ENCODE data around the gene THRB. TPM values are rescaled to one million over a fixed set of nuclear protein-coding genes. Genes with fewer than 3 reads are reported as not detected.

Gene THRB
- total RNA-seq, 1 experiment from 2014 or later, result 5.8 TPM

DNA sequence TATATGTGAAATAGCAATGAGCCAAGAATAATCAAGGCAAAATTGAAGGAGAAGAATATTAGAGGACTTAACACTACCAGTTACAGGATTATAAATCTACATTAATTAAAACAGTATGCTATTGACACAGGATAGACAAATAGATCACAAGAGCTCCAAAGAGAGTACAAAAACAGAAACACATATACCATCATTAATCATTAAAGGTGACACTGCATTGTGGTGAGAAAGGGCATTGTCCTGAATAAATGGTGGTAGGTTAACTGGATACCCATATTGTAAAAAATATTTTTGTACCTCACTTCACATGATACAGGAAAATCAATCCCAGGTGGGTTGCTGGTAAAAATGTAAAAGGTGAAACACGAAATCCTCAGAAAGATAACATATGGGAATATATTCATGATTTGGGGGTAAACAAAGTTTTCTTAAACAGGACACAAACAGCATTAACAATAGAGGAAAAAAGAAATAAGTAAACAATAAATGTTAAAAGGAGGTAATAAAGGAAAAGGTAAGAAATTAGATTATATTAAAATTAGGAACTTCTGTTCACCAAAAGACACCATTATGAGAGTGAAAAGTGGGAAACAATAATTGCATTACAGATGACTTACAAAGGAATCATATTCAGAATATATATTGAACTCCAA is 145.2 kb downstream of the THRB start:
- Mint-ChIP-seq H3K4me1 (peaks cover 9% of the 10 kb centered on the region), H3K4me3 (no peak overlapping the region), H3K27me3 (ENCODE audit: low read depth) (no peaks in the 10 kb centered on the region), H3K27ac (no peak overlapping the region), H3K9me3 (peaks cover 3% of the 10 kb centered on the region), H3K36me3 (no peaks in the 10 kb centered on the region)
- POLR2A ChIA-PET, result no interaction called here
- ATAC-seq (no peak), DNase-seq (ENCODE audit: low spot score) (no peak)
- CTCF ChIA-PET, result no interaction called here
- TF ChIP-seq HMGA2 (CRISPR knock-in tag; IDR thresholded peaks at IDR 0.05) (no peak), SMAD4 (CRISPR knock-in tag; IDR thresholded peaks at IDR 0.05) (no peak), CBFB (CRISPR knock-in tag; IDR thresholded peaks at IDR 0.05; ENCODE audit: low read depth) (no peak), ERG (CRISPR knock-in tag; IDR thresholded peaks at IDR 0.05) (no peak), FOXK1 (CRISPR knock-in tag; IDR thresholded peaks at IDR 0.05) (no peak), TEAD4 (CRISPR knock-in tag; IDR thresholded peaks at IDR 0.05) (no peak)
- TF ChIP-seq, protein P1, sequence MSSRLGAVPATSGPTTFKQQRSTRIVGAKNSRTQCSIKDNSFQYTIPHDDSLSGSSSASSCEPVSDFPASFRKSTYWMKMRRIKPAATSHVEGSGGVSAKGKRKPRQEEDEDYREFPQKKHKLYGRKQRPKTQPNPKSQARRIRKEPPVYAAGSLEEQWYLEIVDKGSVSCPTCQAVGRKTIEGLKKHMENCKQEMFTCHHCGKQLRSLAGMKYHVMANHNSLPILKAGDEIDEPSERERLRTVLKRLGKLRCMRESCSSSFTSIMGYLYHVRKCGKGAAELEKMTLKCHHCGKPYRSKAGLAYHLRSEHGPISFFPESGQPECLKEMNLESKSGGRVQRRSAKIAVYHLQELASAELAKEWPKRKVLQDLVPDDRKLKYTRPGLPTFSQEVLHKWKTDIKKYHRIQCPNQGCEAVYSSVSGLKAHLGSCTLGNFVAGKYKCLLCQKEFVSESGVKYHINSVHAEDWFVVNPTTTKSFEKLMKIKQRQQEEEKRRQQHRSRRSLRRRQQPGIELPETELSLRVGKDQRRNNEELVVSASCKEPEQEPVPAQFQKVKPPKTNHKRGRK (CRISPR knock-in tag; IDR thresholded peaks at IDR 0.05; ENCODE audit: borderline replicate concordance), result no peak

DNA sequence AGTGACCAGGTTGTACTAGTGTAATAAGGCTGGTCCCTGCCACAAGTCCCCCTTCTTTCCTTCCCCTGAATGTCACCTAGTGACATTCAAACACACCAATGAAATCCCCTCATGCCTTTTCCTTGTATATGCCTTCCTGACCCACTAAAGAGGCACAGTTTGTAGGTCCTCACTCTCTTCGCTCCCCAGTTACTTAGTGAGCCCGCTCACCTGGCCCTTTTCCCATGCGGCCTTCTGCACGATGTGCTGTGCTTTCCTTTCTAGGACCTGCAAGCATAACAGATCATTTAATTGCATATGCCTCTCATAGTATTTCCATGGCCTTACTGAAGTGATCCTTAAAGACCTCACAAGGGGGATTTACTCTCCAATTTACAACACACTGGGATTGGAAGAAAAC is 146.3 kb downstream of the THRB start:
- ATAC-seq, result peak; percentile 68; the same call in 1 of the 2 replicates

More for the DNA sequence above, 146.3 kb downstream of the THRB start:
- ChIA-PET CTCF (no interaction called here), POLR2A (no interaction called here)
- TF ChIP-seq, protein P2, sequence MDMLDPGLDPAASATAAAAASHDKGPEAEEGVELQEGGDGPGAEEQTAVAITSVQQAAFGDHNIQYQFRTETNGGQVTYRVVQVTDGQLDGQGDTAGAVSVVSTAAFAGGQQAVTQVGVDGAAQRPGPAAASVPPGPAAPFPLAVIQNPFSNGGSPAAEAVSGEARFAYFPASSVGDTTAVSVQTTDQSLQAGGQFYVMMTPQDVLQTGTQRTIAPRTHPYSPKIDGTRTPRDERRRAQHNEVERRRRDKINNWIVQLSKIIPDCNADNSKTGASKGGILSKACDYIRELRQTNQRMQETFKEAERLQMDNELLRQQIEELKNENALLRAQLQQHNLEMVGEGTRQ (CRISPR knock-in tag; IDR thresholded peaks at IDR 0.05), result no peak
- TF ChIP-seq PRRX2 (CRISPR knock-in tag; IDR thresholded peaks at IDR 0.05) (no peak), MAX (CRISPR knock-in tag; IDR thresholded peaks at IDR 0.05) (no peak), ESRRA (CRISPR knock-in tag; IDR thresholded peaks at IDR 0.05; ENCODE audit: borderline replicate concordance) (no peak), KAT7 (CRISPR knock-in tag; IDR thresholded peaks at IDR 0.05; ENCODE audit: borderline replicate concordance) (no peak), TEAD4 (CRISPR knock-in tag; IDR thresholded peaks at IDR 0.05) (no peak), HMGXB4 (CRISPR knock-in tag; IDR thresholded peaks at IDR 0.05) (no peak), ZBTB21 (CRISPR knock-in tag; IDR thresholded peaks at IDR 0.05; ENCODE audit: borderline replicate concordance) (no peak), FOXP1 (CRISPR knock-in tag; IDR thresholded peaks at IDR 0.05; ENCODE audit: borderline replicate concordance) (no peak), SOX15 (CRISPR knock-in tag; IDR thresholded peaks at IDR 0.05) (no peak)
- TF ChIP-seq, protein P3, sequence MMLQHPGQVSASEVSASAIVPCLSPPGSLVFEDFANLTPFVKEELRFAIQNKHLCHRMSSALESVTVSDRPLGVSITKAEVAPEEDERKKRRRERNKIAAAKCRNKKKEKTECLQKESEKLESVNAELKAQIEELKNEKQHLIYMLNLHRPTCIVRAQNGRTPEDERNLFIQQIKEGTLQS (CRISPR knock-in tag; conservative IDR thresholded peaks at IDR 0.05), result no peak
- H3K4me1 Mint-ChIP-seq, result peaks cover 9% of the 10 kb centered on the region
- H3K4me3 Mint-ChIP-seq, result no peak overlapping the region
- no peaks in the 10 kb centered on the region for H3K9me3 Mint-ChIP-seq
- no peak for DNase-seq (ENCODE audit: low spot score)
- no peaks in the 10 kb centered on the region for H3K27me3 Mint-ChIP-seq (ENCODE audit: low read depth)
- H3K27ac Mint-ChIP-seq, result no peak overlapping the region
- no peaks in the 10 kb centered on the region for H3K36me3 Mint-ChIP-seq
